GOT3 (cell line): ENCODE results near the gene DUOX1.

Experiments used
- DNase-seq: peaks from one replicate; lab custom pipeline; 2025; ENCODE audit warnings: mixed read lengths; lab: John Stamatoyannopoulos, UW

DUOX1 gene

DNA sequence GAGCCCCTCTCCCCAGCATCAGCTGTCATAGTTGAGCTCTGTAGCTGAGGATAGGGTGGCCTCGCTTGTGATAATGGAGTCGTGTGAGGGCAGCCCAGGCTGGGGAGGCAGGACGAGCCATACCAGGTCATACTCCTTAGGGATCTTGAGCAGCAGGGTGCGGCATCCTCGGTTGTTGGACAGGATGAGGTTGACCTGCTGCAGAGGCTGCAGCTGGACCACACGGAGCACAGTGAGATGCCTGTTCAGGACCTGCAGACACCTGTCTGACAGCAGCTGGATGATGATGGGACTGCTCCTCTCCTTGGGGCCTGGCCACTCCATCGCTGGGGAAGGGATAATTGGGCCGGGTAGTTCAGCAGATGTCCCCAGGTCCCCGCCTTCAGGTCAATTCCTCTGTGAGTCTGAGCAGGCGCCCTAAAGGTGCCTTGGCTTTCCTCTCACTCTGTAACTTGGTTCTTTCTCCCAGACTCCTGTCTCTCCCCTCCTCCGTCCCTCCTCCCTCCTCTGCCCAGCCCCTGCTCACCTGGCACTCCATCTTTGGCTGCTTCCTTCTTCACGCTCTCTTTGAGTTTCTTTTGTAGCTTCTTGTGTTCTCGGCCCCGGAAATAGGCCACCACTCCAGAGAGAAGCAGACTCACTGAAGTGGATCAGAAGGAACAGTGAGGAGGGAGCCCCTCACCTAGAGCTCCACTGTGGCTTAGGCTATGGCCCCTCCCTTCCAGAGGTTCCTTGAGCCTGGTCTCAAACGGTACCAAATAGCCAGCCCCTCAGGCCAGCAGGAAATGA, 23.6 kb upstream of the DUOX1 start:
- no peak for DNase-seq

GRCh38 chr15:45107941-45108630, 21.7 kb upstream of the DUOX1 start:
- no peak for DNase-seq

DNA sequence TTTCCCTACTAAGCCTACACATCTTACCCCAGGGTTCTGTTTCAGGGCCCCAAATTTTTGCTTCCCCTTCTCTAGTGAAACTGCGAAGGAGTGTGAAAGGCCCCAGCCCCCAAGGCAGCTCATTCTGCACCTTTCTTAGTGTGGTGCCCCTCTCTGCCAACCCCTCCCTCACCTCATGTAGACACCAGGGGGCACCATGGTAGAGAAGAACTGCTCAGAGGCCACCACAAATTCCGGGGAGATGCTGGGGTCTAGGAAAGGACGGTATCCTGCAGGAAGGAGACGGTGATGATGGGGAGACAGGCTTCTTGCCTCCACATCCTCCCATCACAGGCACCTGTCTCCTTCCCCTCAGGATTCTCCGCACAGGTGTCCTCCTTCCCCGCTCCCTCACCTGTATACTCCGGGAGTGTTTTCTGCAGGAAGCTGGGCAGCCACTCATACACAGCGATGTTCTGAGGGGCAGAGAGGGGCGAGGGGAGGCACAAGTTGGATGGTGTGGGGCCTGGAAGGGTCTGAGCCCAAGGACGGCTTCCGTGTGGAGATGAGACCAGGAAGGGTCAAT, 19.5 kb upstream of the DUOX1 start:
- DNase-seq, result no peak

GRCh38 chr15:45111390-45112142, 18.2 kb upstream of the DUOX1 start:
- no peak for DNase-seq

- no peak for DNase-seq
Measured at GRCh38 chr15:45112143-45112590, 17.6 kb upstream of the DUOX1 start.

DNA sequence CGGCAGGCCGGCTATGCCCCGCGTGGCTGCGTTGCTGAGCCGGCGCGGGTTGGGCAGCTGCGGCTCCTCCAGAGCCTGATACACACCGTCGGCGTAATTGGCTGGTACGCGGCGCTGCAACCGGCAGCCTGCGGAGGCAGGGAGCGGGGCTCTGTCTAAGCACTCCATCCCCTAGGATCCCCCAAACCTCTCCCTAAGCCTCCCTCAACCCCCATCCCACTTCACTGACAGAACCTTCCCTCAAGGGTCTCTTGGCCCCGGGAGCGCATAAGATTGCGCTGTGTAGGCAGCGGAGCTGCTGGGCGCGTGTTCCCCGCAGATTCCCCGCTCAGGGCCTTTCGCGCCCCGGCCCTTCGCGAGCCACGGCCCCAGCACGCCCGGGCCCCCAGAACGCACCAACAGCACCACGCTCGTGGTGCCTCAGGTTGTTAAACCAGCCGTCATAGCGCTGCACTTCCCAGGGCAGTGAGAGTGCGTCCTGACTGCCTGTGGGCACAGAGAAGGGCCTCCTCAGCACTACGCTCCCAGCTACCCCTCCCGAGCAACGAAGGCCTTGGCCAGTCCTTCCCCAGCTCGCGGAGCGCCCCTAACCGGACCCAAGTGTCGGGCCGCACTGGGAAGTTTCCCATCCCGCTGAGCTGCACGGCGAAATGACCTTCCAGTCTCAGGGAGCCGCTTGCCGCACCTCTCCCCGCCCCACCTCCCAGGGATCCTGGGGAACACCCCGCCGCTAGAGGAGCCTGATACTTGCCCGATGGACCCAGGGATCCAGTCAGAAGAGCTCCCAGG, 17.0 kb upstream of the DUOX1 start:
- DNase-seq, result no peak

GRCh38 chr15:45113380-45113990, 16.3 kb upstream of the DUOX1 start:
- no peak for DNase-seq

DNA sequence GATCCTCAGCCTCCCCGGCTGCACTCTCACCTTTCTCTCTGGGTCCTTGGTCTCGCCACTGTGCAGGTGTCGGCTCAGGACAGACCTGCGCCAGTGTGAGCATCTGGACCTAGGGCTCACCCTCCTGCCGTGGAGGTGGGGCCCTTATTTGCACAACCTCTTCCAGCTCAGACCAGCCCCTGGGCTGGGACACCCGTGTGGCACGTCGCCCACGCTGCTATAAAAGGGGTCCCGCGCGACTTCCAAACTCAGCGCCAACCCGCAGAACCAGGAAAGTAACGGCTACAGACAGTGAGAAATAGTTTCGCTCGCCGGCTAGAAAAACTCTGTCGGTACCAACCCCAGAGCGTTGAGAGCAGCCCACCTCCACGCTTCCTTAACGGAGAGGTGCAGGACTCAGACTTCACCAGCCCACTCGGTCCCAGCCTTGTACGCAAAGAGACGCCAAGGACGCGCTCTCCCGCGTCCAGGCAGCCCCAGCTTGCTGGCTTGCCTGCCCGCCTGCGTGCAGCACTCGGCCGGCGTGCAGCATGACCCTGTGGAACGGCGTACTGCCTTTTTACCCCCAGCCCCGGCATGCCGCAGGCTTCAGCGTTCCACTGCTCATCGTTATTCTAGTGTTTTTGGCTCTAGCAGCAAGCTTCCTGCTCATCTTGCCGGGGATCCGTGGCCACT, 15.6 kb upstream of the DUOX1 start, which contains the start of the genes DUOX2 and DUOXA2:
DUOX2 (minus strand) TSS at position 97 of the 675 bp plus-strand sequence. CDS start 761 bp downstream, outside the sequence.
DUOXA2 (plus strand) TSS at position 251 of the 675 bp plus-strand sequence; CDS start at position 531, 280 bp downstream.
- DNase-seq, result no peak

- DNase-seq, result no peak
Measured at GRCh38 chr15:45114751-45115085, 15.1 kb upstream of the DUOX1 start.

DNA sequence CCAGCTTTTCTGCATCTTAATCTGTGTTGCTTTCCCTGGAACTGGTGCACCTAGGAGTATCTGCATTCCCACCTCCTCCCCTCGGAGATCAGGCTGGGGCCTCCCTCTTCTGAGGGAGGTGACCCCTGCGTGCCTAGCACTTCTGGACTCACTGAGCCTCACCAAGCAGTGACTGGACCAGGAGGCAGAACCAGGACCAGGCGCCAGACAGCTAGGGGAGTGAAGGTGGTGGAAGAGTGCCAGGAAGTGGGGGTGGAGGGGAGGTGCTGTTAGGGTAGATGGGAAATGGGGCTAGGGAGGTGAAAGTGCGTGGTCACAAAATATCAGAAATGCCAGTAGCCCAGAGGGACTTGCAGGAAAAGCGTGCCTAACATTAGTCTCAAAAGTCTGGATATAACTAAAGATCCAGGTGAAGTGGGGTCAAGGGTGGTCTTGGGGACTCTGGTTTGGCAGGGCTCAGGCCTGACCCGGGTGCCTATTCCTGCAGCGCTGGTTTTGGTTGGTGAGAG, 14.4 kb upstream of the DUOX1 start:
- no peak for DNase-seq

- no peak for DNase-seq
Measured at GRCh38 chr15:45116006-45116481, 13.8 kb upstream of the DUOX1 start.

- DNase-seq, result no peak
Measured at GRCh38 chr15:45116482-45117307, 13.1 kb upstream of the DUOX1 start.

GRCh38 chr15:45117308-45118130, 12.3 kb upstream of the DUOX1 start:
- no peak for DNase-seq

DNA sequence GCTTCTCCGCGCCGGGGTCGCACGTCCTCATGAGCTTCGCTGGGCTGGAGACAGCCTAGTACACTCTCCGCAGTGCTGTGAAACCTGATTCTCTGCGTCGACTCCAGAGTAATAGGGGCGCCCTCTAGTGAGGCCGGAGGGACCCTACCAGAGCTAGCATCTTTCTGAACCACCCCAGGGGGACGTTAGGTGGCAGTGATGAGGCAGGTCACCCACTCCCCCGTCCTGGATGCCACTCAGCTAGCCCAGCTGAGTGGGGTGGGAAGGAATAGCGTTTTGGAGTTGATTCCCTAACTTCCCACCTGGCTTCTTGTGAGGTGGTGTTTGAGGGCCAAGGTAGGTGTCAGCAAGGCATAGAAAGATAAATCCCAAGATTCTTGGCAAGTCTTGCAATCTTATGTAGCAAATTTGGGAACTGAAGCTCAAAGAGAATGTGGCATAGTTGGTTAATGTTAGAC, 11.6 kb upstream of the DUOX1 start:
- DNase-seq, result no peak

DNA sequence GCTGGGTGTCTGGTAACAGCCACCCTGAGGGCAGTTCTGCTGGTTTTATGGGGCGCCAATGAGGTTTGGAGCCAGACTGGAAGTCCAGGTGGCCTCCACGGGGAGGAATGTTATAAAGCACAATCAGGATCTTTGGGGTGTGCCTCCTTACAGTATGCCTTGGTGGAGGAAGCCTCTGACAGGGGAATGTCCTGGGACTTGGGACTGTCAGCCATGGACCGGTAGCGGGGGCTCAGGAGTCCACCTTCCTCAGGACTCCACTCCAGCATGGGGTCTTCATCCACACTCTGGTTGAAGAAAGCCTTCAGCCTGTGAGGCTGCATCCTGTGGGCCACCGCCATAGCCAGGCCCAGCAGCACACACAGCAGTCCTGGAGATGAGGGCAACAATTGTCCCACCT, 10.8 kb upstream of the DUOX1 start:
- no peak for DNase-seq

DNA sequence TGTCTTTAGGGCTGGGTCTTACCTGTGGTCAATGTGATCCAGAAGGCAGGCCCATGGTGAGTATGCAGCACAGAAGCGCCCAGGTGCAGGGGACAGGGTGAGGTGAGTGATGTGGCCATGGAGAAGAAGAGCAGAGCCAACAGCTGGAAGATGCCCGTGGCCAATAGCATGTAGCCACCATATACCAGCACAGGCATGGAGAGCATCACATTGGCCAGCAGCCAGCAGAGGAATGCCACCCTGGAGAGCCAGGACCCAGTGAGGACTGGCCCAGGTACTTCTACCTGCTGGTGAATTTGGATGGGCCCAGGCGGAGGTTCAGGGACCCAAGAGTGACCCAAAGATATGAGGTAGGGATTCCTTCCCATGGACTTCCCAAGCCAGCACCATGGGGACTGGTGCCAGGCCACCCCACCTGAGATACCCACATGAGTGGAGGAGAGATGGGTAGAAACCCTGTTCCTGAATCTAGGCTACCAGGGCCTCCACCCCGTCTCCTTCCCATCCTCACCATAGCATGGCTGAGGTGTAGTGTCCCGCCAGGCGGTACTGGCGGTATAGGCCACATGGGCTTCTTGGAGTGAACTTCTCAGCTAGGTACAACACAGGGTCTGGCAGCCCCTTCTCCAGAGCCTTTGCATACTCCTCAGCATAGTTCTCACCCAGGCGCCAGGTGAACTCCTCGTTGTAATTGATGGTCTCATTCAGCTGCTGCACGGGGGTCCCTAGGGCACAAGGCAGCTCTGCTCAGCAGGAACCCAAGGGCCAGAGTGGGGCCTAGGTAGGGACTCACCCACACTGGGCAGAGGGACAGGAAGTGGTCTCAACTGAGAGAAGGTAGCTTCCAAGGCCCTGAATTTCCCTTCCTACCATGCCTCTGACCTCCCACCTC, 9.5 kb upstream of the DUOX1 start:
- no peak for DNase-seq

DNA sequence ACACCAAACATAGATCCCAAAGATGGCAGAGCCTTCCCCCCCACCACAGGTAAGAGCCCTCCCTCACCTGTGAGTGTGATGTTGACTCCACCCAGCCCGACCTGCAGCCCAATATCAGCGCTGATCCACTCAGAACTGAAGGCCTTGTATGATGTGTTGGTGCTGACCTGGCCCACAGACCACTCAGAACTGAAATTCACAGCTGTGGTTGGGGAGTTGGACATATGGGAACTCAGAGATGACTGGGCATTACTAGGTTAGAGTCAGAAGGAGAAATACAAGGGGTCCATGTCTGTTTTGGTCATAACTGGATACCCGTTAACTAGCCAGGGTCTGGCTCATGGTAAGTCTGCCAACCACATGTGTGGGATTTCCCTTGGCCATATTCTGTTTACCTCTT, 8.8 kb upstream of the DUOX1 start:
- DNase-seq, result no peak
